Left forelimb (tissue), 1 donor: ENCODE results near the gene BRD9.
"Not testable (repeated sequence)": the region's sequence is repeated elsewhere in the genome, so short reads cannot be mapped to it uniquely, and the experiment has no call there.

Experiments used
- DNase-seq: peaks from one replicate; pipeline ENCODE4 v3.0.0-alpha.2; 2018; ENCODE audit warnings: low spot score

The BRD9 gene

GRCh38 chr5:922436-923280 is 30.1 kb upstream of the BRD9 start:
- DNase-seq = peak; percentile 64

- peak; percentile 51 for DNase-seq
Observed at GRCh38 chr5:921456-922435, 29.1 kb upstream of the BRD9 start.

- DNase-seq = peak; percentile 12
Observed at GRCh38 chr5:920321-920720, 27.7 kb upstream of the BRD9 start.

- DNase-seq = peak; percentile 33
Observed at GRCh38 chr5:919356-920000, 26.9 kb upstream of the BRD9 start.

GRCh38 chr5:918717-919116 is 26.1 kb upstream of the BRD9 start:
- peak; percentile 9 for DNase-seq

- DNase-seq = no peak
Observed at GRCh38 chr5:916441-917293, 24.1 kb upstream of the BRD9 start.

GRCh38 chr5:915946-916345 is 23.3 kb upstream of the BRD9 start:
- DNase-seq = no peak

GRCh38 chr5:915346-915745 is 22.7 kb upstream of the BRD9 start:
- DNase-seq = not testable (repeated sequence)

GRCh38 chr5:914612-915011 is 22.0 kb upstream of the BRD9 start:
- peak; percentile 48 for DNase-seq

GRCh38 chr5:914174-914573 is 21.6 kb upstream of the BRD9 start:
- DNase-seq = peak; percentile 18

- no peak for DNase-seq
Observed at GRCh38 chr5:912280-913091, 19.9 kb upstream of the BRD9 start.

GRCh38 chr5:911601-912000 is 19.0 kb upstream of the BRD9 start:
- no peak for DNase-seq

GRCh38 chr5:910769-911160 is 18.2 kb upstream of the BRD9 start:
- no peak for DNase-seq

GRCh38 chr5:909994-910768 is 17.6 kb upstream of the BRD9 start:
- peak; percentile 26 for DNase-seq

GRCh38 chr5:909086-909485 is 16.5 kb upstream of the BRD9 start:
- DNase-seq = peak; percentile 47

GRCh38 chr5:908172-908571 is 15.6 kb upstream of the BRD9 start:
- peak; percentile 30 for DNase-seq

- peak; percentile 55 for DNase-seq
Observed at GRCh38 chr5:907366-907910, 14.8 kb upstream of the BRD9 start.

GRCh38 chr5:905139-905642 is 12.6 kb upstream of the BRD9 start:
- DNase-seq = peak; percentile 34

- DNase-seq = no peak
Observed at GRCh38 chr5:903756-904096, 11.1 kb upstream of the BRD9 start.
